Duodenal mucosa (tissue), 2 donors: ENCODE measurements around the gene DMRTA2.
"Not testable (repeated sequence)": the region's sequence is repeated elsewhere in the genome, so short reads cannot be mapped to it uniquely, and the experiment has no call there.

Experiments used
- H3K27ac ChIP-seq: one replicate; pipeline ENCODE4 v1.7.0; 2013; ENCODE audit warnings: low read depth, low read length
- H3K27me3 ChIP-seq, 2 donors: one replicate each; pipeline ENCODE4 v1.7.0; 2013; ENCODE audit warnings: low read length in 2 of 2, control low read depth in 1 of 2; ENCODE audit not compliant: insufficient read depth in 2 of 2, control insufficient read depth in 1 of 2
- H3K36me3 ChIP-seq, 2 donors: one replicate each; pipeline ENCODE4 v1.7.0; 2013; ENCODE audit warnings: low read length in 2 of 2, control low read depth in 1 of 2; ENCODE audit not compliant: insufficient read depth in 2 of 2, control insufficient read depth in 1 of 2
- H3K4me1 ChIP-seq, 2 donors: one replicate each; pipeline ENCODE4 v1.7.0; 2013; ENCODE audit warnings: low read length in 2 of 2, control low read depth in 1 of 2; ENCODE audit not compliant: insufficient read depth in 2 of 2, control insufficient read depth in 1 of 2
- H3K4me3 ChIP-seq, 2 donors: one replicate each; pipeline ENCODE4 v1.7.0; 2013; ENCODE audit warnings: low read length in 2 of 2, low read depth in 1 of 2
- H3K9ac ChIP-seq, 2 donors: one replicate each; pipeline ENCODE4 v1.7.0; 2013; ENCODE audit warnings: low read length in 2 of 2, low read depth in 1 of 2
- H3K9me3 ChIP-seq, 2 donors: one replicate each; pipeline ENCODE4 v1.7.0; 2013; ENCODE audit warnings: low read length in 2 of 2, control low read depth in 1 of 2; ENCODE audit not compliant: control insufficient read depth in 1 of 2

Gene DMRTA2

DNA sequence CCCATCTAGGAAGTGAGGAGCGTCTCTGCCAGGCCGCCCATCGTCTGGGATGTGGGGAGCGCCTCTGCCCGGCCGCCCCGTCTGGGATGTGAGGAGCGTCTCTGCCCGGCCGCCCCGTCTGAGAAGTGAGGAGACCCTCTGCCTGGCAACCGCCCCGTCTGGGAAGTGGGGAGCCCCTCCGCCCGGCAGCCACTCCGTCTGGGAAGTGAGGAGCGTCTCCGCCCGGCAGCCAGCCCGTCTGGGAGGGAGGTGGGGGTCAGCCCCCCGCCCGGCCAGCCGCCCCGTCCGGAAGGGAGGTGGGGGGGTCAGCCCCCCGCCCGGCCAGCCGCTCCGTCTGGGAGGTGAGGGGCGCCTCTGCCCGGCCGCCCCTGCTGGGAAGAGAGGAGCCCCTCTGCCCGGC lies 41.7 kb downstream of the DMRTA2 start:
- not testable (repeated sequence) for H3K27me3 ChIP-seq, H3K36me3 ChIP-seq, H3K4me3 ChIP-seq, H3K9me3 ChIP-seq, H3K27ac ChIP-seq, H3K4me1 ChIP-seq, H3K9ac ChIP-seq

DNA sequence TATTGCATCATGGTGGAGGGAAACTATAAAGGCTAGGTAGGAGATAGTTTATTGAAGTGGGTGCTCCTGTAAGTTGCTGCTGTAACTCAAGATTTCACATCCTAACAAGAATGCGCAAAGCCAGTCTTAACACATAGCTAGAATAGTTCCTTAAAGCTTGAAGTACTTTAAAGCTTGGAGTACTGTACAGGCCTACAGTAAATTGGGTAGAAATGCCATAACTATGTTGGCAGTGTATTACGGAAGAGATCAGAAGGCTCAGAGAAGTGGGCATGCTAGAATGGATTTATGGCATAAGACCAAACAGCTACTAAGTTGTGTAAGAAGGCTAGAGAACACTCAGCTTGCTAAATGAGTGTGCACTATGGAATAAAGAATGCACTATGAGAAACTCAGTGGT lies 44.5 kb downstream of the DMRTA2 start:
- no peak overlapping the region for H3K27ac ChIP-seq

DNA sequence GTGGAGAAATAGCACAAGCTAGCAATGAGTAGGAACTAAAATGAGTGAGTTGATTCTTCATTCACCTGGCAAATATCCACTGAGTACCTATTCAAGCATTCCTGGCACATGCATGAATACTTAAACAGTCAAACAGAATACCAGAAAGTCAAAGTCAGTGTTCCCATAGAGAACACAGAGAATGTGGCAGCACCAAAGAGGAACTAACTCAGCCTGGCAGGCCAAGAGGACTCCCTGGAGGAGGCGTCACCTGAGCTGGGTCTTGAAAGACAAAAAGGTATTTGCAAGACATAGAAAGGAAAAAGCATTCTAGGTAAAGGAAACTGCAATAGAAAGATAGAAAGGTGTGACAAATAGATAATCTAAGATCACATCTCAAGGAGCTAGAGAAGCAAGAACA lies 49.7 kb downstream of the DMRTA2 start:
- Histone ChIP-seq H3K27ac (no peak overlapping the region), H3K4me3 (no peak overlapping the region), H3K27me3 (peaks cover 8 to 10% of the 10 kb centered on the region in 2 donors), H3K36me3 (no peaks in the 10 kb centered on the region), H3K9ac (no peak overlapping the region), H3K9me3 (no peaks in the 10 kb centered on the region), H3K4me1 (no peaks in the 10 kb centered on the region)

More for the DNA sequence above, 44.5 kb downstream of the DMRTA2 start:
- H3K4me1 ChIP-seq = no peaks in the 10 kb centered on the region
- no peak overlapping the region for H3K9ac ChIP-seq
- H3K27me3 ChIP-seq = no peaks in the 10 kb centered on the region
- H3K4me3 ChIP-seq = no peak overlapping the region
- no peaks in the 10 kb centered on the region for H3K36me3 ChIP-seq
- no peaks in the 10 kb centered on the region for H3K9me3 ChIP-seq

DNA sequence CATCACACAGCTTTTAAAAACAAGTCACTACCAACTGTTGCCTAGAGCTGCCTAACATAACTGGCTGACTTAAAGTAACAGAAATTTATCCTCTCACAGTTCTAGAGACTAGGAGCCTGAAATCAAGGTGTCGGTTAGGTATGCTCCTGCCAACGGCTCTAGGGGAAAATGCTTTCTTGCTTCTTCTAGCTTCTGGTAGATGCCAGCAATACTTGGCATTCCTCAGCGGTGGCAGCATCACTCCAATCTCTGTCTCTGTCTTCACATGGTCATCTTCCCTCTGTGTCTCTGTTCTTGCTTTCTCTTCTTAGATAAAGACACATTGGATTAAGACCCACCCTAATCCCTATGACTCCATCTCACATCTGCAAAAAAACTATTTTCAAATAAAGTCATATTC lies 51.5 kb downstream of the DMRTA2 start:
- Histone ChIP-seq H3K27me3 (peaks cover 19 to 25% of the 10 kb centered on the region in 2 donors), H3K9me3 (no peaks in the 10 kb centered on the region), H3K4me1 (no peaks in the 10 kb centered on the region), H3K4me3 (no peak overlapping the region), H3K36me3 (no peaks in the 10 kb centered on the region), H3K9ac (no peak overlapping the region), H3K27ac (no peak overlapping the region)

DNA sequence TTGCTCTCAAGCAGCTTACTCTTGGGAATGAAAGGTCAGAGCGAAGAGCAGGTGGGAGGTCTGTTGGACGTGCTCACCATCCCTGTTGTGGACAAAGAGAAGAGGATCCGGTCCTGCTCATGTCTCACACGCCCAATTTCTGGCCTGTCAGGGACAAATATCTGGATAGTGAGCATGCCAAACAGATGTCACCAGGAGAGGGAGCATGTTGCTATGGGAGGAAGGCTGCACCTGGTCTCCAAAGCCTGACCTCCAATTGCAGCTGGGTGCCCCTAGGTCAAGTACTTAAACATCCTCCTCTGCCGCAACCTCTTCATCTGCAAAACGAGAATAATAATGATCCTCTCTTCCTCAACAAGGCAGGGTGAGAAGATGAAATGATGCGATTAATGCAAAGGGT lies 53.4 kb downstream of the DMRTA2 start:
- no peaks in the 10 kb centered on the region for H3K4me1 ChIP-seq
- no peak overlapping the region for H3K4me3 ChIP-seq
- H3K27ac ChIP-seq = no peak overlapping the region
- H3K9me3 ChIP-seq = no peaks in the 10 kb centered on the region
- H3K9ac ChIP-seq = no peak overlapping the region
- peaks cover 19 to 25% of the 10 kb centered on the region in 2 donors for H3K27me3 ChIP-seq
- H3K36me3 ChIP-seq = no peaks in the 10 kb centered on the region

DNA sequence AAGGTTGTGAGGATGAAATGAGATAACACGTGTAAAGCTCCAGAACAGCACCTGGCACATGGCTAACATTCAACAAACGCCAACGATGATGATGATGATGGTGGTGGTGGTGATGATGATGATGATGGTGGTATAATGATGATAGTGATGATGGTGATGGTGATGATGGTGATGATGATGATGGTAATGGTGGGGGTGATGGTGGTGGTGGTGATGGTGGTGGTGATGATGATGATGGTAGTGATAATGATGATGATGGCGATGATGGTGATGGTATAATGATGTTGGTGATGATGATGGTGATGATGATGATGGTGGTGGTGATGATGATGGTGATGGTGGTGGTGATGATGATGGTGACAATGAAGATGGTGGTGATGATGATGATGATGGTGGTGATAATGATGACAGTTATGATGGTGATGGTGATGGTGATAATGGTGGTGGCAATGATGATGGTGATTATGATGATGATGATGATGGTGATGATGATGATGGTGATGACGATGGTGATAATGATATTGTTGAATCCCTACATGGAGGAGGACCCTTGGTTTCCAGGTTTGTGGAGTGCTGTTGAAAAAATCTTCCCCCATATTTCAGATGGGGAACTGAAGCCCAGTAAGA lies 54.1 kb downstream of the DMRTA2 start:
- Histone ChIP-seq H3K9ac (no peak overlapping the region), H3K4me1 (no peaks in the 10 kb centered on the region), H3K4me3 (no peak overlapping the region), H3K9me3 (no peaks in the 10 kb centered on the region), H3K27me3 (peaks cover 19 to 25% of the 10 kb centered on the region in 2 donors), H3K27ac (no peak overlapping the region), H3K36me3 (no peaks in the 10 kb centered on the region)

DNA sequence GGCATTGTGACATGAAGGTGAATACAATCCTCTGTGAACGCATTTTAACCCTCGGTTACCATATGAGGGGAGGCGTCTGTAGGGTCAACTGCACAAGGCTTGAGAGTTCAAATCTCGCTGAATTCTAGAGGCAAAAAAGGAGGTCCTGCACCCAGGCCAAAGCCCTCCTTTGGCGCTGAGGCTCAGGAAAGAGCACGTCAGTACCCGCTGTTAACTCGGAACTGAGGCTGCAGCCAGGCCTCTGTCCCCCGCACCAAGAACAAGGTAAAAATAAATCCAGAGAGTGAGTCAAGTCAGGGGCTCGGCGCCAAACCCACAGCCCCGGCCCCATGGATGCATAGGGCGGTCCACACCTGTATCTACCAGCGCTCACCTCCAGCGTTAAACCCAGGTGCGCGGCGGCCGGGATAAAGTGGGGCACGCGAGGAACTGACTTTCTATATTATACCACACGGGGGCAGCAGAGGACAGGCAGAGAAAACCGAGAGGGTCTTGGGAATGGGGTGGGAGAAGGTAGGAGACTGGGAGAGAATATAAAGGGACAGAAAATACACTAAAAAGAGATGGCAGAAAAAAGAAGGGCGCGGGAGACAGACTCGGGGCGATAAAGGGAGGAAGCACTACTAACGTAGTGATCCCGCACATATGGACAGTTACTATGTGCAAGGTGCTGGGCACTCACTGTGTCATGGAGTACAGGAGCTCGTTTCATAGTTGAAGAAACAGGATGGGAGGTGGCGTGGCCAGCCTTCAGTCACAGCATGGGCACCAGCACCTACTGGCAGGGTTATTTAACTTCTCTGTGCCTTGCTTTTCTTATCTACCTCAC lies 54.9 kb downstream of the DMRTA2 start:
- Histone ChIP-seq H3K4me3 (no peak overlapping the region), H3K9ac (no peak overlapping the region), H3K36me3 (no peaks in the 10 kb centered on the region), H3K4me1 (no peaks in the 10 kb centered on the region), H3K27me3 (peaks cover 16 to 25% of the 10 kb centered on the region in 2 donors), H3K27ac (no peak overlapping the region), H3K9me3 (no peaks in the 10 kb centered on the region)
